GM20000 (cell line): ENCODE data around the gene SULT1A1.

ENCODE experiments used
- DNase-seq: peaks from one replicate; pipeline ENCODE4 v3.0.0; 2012; ENCODE audit warnings: low spot score
- TF ChIP-seq, protein P1 (sequence below): IDR thresholded peaks from 2 replicates; pipeline ENCODE4 v1.5.1; 2012; ENCODE audit warnings: mild to moderate bottlenecking, control low read depth; ENCODE audit errors: extremely low read depth, missing control alignments

The SULT1A1 gene

DNA sequence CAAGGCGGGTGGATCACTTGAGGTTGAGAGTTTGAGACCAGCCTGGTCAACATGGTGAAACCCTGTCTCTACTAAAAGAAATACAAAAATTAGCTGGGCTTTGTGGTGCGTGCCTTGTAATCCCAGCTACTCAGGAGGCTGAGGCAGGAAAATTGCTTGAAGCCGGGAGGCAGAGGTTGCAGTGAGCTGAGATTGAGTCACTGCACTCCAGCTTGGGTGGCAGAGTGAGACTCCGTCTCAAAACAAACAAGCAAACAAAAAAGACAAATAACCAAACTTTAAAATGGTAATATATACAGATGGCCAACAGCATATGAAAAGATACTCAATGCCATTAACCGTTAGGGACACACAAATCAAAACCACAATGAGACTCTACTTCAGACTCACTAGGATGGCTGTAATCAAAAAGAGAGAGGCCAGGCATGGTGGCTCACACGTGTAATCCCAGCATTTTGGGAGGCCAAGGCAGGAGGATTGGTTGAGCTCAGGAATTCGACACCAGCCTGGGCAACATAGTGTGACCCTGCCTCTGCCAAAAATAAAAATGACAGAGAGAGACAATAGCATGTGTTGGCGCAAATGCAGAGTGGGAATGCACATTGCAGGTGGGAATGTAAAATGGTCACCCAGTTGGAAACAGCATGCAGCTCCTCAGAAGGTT is 34.3 kb downstream of the SULT1A1 start:
- DNase-seq, result no peak

DNA sequence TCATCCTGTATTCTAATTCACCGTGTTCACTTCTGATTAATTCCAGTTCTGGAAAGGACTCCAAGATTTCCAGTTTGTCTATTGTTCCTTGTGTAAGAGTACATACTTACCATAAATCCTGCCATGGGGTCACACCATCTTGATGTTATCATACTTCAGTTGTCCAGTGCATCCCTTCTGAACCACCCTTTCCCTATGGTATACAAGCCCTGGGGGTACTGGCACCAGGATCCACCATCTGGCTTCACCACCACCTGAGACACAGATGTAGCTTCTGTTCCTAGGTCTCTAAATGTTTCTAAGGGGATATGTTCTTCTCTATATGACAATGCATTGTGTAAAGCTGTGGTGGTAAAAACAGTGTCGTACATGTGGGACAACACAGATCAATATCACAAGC is 34.9 kb downstream of the SULT1A1 start:
- no peak for DNase-seq

More for the DNA sequence above, 34.3 kb downstream of the SULT1A1 start:
- TF ChIP-seq, protein P1, sequence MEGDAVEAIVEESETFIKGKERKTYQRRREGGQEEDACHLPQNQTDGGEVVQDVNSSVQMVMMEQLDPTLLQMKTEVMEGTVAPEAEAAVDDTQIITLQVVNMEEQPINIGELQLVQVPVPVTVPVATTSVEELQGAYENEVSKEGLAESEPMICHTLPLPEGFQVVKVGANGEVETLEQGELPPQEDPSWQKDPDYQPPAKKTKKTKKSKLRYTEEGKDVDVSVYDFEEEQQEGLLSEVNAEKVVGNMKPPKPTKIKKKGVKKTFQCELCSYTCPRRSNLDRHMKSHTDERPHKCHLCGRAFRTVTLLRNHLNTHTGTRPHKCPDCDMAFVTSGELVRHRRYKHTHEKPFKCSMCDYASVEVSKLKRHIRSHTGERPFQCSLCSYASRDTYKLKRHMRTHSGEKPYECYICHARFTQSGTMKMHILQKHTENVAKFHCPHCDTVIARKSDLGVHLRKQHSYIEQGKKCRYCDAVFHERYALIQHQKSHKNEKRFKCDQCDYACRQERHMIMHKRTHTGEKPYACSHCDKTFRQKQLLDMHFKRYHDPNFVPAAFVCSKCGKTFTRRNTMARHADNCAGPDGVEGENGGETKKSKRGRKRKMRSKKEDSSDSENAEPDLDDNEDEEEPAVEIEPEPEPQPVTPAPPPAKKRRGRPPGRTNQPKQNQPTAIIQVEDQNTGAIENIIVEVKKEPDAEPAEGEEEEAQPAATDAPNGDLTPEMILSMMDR, result no peak

GRCh38 chr16:28573738-28574718 is 35.8 kb downstream of the SULT1A1 start:
- no peak for DNase-seq

More for the DNA sequence above, 34.9 kb downstream of the SULT1A1 start:
- TF ChIP-seq, protein P1, result no peak

GRCh38 chr16:28572696-28573510 is 36.9 kb downstream of the SULT1A1 start:
- TF ChIP-seq, protein P1, result no peak
- no peak for DNase-seq

More at GRCh38 chr16:28573738-28574718, 35.8 kb downstream of the SULT1A1 start:
- TF ChIP-seq, protein P1, result no peak

GRCh38 chr16:28569968-28570752 is 39.7 kb downstream of the SULT1A1 start:
- TF ChIP-seq, protein P1, result no peak
- no peak for DNase-seq

GRCh38 chr16:28569021-28569420 is 40.8 kb downstream of the SULT1A1 start:
- no peak for DNase-seq
- TF ChIP-seq, protein P1, result no peak
